ENCODE measurements around the gene TNFAIP1.
"Not testable (repeated sequence)": the region's sequence is repeated elsewhere in the genome, so short reads cannot be mapped to it uniquely, and the experiment has no call there.

Gene TNFAIP1, protein sequence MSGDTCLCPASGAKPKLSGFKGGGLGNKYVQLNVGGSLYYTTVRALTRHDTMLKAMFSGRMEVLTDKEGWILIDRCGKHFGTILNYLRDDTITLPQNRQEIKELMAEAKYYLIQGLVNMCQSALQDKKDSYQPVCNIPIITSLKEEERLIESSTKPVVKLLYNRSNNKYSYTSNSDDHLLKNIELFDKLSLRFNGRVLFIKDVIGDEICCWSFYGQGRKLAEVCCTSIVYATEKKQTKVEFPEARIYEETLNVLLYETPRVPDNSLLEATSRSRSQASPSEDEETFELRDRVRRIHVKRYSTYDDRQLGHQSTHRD

GRCh38 chr17:28335201-28335958 is at the start of gene TNFAIP1, which contains the start of gene IFT20:
Gene TNFAIP1 (plus strand): TSS chr17:28335761. CDS start chr17:28339522, 3,761 bp downstream.
Gene IFT20 (minus strand): TSS chr17:28335472. CDS start chr17:28331985, 3,487 bp downstream.
- DNase-seq (ENCODE audit: low spot score): peak; percentile 100

DNA sequence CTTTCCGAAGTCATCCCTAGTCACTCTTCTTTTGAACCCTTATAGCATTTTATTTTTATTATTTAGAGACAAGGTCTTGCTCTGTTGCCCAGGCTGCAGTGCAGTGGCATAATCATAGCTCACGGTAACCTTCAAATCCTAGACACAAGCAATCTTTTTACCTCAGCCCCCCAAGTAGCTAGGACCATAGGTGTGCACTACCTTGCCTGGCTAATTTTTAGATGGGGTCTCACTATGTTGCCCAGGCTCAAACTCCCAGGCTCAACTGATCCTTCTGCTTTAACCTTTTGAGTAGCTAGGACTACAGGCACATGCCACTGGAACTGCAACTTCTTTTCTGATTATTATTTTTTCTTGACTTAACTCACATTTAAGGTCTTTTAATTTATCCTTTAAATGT is 49.6 kb upstream of the TNFAIP1 start:
- no peak for DNase-seq (ENCODE audit: low spot score)

GRCh38 chr17:28290703-28291102 is 44.9 kb upstream of the TNFAIP1 start:
- no peak for DNase-seq (ENCODE audit: low spot score)

- DNase-seq (ENCODE audit: low spot score): no peak
Measured at GRCh38 chr17:28291780-28292330, 43.7 kb upstream of the TNFAIP1 start.

DNA sequence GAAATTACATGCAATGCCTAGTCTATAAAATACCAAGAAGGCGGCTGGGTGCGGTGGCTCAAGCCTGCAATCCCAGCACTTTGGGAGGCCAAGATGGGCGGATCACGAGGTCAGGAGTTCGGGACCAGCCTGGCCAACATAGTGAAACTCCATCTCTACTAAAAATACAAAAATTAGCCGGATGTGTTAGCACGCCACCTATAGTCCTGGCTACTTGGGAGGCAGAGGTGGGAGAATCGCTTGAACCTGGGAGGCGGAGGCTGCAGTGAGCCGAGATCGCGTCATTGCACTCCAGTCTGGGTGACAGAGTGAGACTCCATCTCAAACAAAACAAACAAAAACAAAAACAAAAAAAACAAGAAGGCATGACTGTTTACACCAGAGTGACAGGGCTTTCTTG is 42.7 kb upstream of the TNFAIP1 start:
- DNase-seq (ENCODE audit: low spot score): not testable (repeated sequence)

DNA sequence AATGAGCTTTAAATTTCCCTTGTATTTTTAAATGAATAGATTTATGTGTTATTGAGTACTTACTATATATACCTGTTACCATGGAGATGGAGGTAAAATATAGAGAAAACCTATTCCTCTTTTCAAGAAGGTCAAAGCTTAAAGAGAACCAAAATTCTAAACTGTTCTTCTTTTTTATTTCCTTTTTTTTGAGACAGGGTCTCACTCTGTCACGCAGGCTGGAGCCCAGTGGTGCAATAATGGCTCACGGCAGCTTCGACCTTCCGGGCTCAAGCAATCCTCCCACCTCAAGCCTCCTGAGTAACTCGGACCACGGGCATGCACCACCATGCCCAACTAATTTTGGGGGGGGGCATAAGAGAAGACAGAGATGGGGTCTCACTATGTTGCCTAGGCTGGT is 41.6 kb upstream of the TNFAIP1 start:
- DNase-seq (ENCODE audit: low spot score): no peak

- no peak for DNase-seq (ENCODE audit: low spot score)
Measured at GRCh38 chr17:28295677-28296578, 39.6 kb upstream of the TNFAIP1 start.

- no peak for DNase-seq (ENCODE audit: low spot score)
Measured at GRCh38 chr17:28298449-28298848, 37.1 kb upstream of the TNFAIP1 start.

DNA sequence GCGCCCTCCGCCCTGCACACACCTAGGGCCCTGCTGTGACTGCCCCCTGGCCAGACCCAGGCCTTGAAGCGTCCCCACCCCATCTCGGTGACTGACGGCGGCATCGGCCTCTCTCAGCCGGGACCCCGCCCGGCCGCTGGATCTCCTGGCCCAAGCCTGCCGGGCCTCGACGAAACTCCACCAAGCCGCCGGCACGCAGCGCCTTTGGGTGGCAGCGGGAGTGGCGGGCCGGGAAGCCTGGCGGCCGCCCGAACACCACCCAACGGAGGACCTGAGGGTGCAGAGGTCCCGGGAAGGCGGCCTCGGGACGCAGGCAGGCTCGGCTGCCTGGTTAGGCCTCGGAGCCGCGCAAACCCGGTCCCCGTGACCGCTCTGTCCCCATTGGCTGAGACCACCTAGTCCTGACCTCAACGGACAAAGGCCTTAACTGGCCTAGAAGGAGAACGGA is 28.6 kb upstream of the TNFAIP1 start:
- no peak for DNase-seq (ENCODE audit: low spot score)

DNA sequence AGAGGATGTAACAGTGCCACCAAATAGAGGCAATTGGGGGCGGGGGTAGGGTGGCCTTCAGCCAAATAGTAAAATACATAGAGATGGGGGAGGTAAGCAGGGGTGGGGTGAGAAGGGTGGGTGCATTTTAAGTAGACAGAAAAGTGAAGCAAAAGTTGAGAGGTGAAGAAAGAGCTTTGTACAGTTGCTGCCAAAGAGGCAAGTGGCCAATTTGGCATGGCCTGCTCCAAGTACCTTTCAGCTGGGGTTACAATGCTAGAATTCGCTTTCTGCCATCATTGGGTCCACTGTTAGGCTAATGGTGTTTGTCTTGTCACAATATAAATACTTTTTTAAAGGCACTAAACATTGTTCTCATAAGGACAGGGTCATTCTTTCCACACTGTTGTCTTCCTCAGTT is 21.7 kb upstream of the TNFAIP1 start:
- DNase-seq (ENCODE audit: low spot score): no peak

GRCh38 chr17:28315846-28316705 is 19.5 kb upstream of the TNFAIP1 start:
- DNase-seq (ENCODE audit: low spot score): no peak

- no peak for DNase-seq (ENCODE audit: low spot score)
Measured at GRCh38 chr17:28317099-28317965, 18.2 kb upstream of the TNFAIP1 start.

DNA sequence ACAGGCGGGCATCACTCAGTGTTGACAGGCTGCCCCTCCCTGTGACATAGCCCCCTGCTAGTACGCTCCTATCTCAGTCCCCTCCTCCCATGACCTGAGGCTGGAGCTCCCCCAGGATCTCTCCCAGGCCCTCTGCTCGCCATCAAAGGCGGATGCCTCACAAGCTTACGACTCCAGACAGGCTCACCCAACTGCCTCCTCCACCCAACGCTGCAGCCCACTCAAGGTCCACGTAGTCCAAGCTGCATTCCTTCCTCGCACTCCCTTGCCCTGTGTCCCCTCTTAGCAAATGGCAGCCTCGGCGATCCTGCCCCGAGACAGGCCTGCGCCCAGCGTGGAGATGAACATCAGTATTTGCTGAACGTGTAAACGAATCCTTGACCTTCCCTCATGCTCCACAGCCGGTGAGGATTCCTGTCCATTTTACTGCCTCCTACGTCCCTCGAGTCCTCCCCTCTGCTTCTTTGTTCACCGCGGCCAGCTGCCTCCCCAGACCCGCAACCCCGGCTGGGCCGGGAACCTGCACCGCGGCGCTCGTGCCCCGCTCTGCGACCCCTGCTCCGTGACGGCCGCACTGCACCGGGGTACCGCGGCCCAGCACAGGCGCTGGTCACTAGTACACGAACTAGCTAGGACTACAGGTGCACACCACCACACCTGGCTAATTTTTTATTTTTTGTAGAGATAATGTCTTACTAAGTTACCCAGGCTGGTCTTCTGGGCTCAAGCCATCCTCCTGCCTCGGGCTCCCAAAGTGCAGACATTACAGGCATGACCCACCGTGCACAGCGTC is 17.4 kb upstream of the TNFAIP1 start:
- DNase-seq (ENCODE audit: low spot score): no peak

DNA sequence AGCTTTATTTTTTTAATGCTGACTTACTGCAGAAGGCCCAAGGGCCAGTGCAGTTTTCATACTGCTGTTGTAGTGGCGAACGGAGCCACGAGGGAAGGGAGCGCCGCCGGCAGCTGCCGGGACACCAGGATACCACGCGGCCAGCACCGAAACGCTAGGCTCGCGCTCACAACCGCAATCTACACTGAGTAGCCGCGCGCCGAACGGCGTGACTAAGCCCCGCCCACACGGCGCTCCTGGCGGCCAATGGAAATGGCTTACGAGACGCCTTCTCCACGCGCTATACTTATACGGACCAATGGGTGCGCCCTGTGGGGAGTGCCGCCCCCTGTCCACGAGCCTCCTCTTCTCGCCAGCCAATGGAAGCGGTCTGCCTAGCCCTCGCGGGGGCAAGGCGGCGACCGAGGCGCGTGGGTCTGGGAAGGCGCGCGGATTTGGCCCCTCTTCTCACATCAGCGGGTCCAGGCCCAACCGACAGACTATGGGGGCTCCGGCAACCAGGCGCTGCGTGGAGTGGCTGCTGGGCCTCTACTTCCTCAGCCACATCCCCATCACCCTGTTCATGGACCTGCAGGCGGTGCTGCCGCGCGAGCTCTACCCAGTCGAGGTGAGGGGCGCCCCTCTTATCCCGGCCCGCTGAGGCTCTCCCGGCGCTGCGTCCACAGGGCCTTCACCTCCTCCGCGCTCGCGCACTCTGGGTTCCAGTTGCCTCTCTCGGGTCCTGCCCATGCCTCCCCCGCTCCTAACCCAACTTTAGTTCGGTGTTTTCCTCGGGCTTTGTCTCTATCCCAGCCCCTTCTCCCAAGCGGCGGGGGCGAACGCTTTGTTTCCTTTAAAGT is 16.6 kb upstream of the TNFAIP1 start, which contains the start of gene TMEM97:
Gene TMEM97 (plus strand): TSS at position 442 of the 839 bp plus-strand sequence. CDS start 40 bp downstream, at position 482.
- DNase-seq (ENCODE audit: low spot score): peak; percentile 95

DNA sequence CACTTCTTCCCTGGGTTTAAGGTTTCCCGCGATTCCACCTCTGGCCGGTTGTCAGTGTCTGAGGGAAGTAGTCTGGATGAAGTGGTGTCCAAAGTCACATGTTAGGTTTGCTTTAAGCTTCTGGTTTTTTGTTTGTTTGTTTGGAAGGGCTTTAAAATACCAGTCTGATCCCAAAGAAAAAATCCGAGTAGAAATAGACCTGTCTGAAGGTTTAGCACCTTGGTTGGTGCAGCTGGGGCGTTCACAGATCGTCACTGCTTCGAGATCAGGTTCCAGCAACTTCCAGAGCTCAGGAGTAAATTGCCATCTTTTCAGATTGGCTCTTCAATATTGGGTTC is 16.0 kb upstream of the TNFAIP1 start:
- DNase-seq (ENCODE audit: low spot score): no peak

DNA sequence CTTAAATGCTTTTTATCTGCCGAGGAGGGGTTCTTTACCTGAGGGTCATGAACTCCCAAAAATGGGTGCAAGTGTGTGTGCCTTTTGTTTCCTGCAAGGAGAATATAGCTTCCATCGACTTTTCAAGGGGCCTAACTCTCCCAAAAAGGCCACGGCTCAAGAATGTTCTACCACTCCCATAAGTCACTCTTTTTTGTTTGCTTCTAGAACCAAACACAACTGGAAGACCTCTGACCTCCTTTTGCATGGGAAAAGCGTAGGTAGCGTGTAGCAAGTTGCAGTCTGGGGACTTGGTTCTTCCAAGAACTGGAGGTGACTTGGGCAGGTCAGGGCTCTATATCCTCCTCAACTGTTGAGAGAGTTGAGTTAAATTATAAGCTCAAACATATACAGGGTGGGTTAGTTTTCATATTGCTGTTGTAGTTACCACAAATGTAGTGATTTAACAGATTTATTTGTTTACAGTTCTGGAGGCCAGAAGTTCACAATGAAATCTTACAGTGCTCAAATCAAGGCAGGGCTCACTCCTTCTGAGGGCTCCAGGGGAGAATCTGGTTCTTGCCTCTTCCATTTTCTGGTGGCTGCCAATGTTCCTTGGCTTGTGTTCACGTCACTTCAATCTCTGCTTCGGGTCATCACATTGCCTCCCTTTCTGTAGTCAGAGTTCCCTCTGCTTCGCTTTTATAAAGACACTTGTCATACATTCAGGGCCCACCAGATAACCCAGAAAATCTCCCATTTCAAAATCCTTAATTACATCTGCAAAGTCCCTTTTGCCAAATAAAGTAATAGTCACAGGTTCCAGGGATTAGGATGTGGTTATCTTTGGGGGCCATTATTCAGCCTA is 15.1 kb upstream of the TNFAIP1 start:
- DNase-seq (ENCODE audit: low spot score): no peak

GRCh38 chr17:28324267-28324745 is 11.3 kb upstream of the TNFAIP1 start:
- DNase-seq (ENCODE audit: low spot score): no peak
